ENCODE data around the gene ACSF3.
"Not testable (repeated sequence)": the region's sequence is repeated elsewhere in the genome, so short reads cannot be mapped to it uniquely, and the experiment has no call there.

ACSF3 gene

GRCh38 chr16:89062389-89063345, 31.0 kb upstream of the ACSF3 start:
- no peaks in the 10 kb centered on the region for H3K4me1 Mint-ChIP-seq (ENCODE audit: low read depth)
- no peaks in the 10 kb centered on the region for H3K36me3 Mint-ChIP-seq (ENCODE audit: low read depth)
- no peak overlapping the region for H3K4me3 Mint-ChIP-seq
- H3K27me3 Mint-ChIP-seq (ENCODE audit: low read depth): no peaks in the 10 kb centered on the region
- no peak overlapping the region for H3K27ac Mint-ChIP-seq
- H3K9me3 Mint-ChIP-seq: no peaks in the 10 kb centered on the region

- no peaks in the 10 kb centered on the region for H3K27me3 Mint-ChIP-seq (ENCODE audit: low read depth)
- H3K4me3 Mint-ChIP-seq: no peak overlapping the region
- no peaks in the 10 kb centered on the region for H3K36me3 Mint-ChIP-seq (ENCODE audit: low read depth)
- H3K9me3 Mint-ChIP-seq: no peaks in the 10 kb centered on the region
- H3K4me1 Mint-ChIP-seq (ENCODE audit: low read depth): no peaks in the 10 kb centered on the region
- H3K27ac Mint-ChIP-seq: no peak overlapping the region
Measured at GRCh38 chr16:89063768-89064320, 29.8 kb upstream of the ACSF3 start.

- no peaks in the 10 kb centered on the region for H3K36me3 Mint-ChIP-seq (ENCODE audit: low read depth)
- no peaks in the 10 kb centered on the region for H3K9me3 Mint-ChIP-seq
- H3K4me1 Mint-ChIP-seq (ENCODE audit: low read depth): no peaks in the 10 kb centered on the region
- no peak overlapping the region for H3K4me3 Mint-ChIP-seq
- no peak overlapping the region for H3K27ac Mint-ChIP-seq
- H3K27me3 Mint-ChIP-seq (ENCODE audit: low read depth): no peaks in the 10 kb centered on the region
Measured at GRCh38 chr16:89064606-89065457, 28.8 kb upstream of the ACSF3 start.

- Mint-ChIP-seq H3K27me3 (ENCODE audit: low read depth) (no peaks in the 10 kb centered on the region), H3K4me1 (ENCODE audit: low read depth) (no peaks in the 10 kb centered on the region), H3K4me3 (no peak overlapping the region), H3K9me3 (no peaks in the 10 kb centered on the region), H3K36me3 (ENCODE audit: low read depth) (no peaks in the 10 kb centered on the region), H3K27ac (no peak overlapping the region)
Measured at GRCh38 chr16:89065458-89065822, 28.2 kb upstream of the ACSF3 start.

- Mint-ChIP-seq H3K9me3 (no peaks in the 10 kb centered on the region), H3K4me1 (ENCODE audit: low read depth) (no peaks in the 10 kb centered on the region), H3K36me3 (ENCODE audit: low read depth) (no peaks in the 10 kb centered on the region), H3K4me3 (no peak overlapping the region), H3K27ac (no peak overlapping the region), H3K27me3 (ENCODE audit: low read depth) (no peaks in the 10 kb centered on the region)
Measured at GRCh38 chr16:89066721-89067120, 26.9 kb upstream of the ACSF3 start.

GRCh38 chr16:89067677-89068443, 25.8 kb upstream of the ACSF3 start:
- Mint-ChIP-seq H3K27me3 (ENCODE audit: low read depth) (no peaks in the 10 kb centered on the region), H3K36me3 (ENCODE audit: low read depth) (no peaks in the 10 kb centered on the region), H3K4me3 (no peak overlapping the region), H3K4me1 (ENCODE audit: low read depth) (no peaks in the 10 kb centered on the region), H3K27ac (no peak overlapping the region), H3K9me3 (no peaks in the 10 kb centered on the region)

- H3K9me3 Mint-ChIP-seq; H3K36me3 Mint-ChIP-seq (ENCODE audit: low read depth); H3K27ac Mint-ChIP-seq; H3K4me1 Mint-ChIP-seq (ENCODE audit: low read depth); H3K4me3 Mint-ChIP-seq; H3K27me3 Mint-ChIP-seq (ENCODE audit: low read depth): not testable (repeated sequence)
Measured at GRCh38 chr16:89068814-89069616, 24.6 kb upstream of the ACSF3 start.

- H3K4me3 Mint-ChIP-seq: no peak overlapping the region
- H3K36me3 Mint-ChIP-seq (ENCODE audit: low read depth): no peaks in the 10 kb centered on the region
- H3K9me3 Mint-ChIP-seq: peaks cover 5% of the 10 kb centered on the region
Measured at GRCh38 chr16:89069920-89070319, 23.7 kb upstream of the ACSF3 start.

GRCh38 chr16:89070590-89070989, 23.1 kb upstream of the ACSF3 start:
- peaks cover 8% of the 10 kb centered on the region for H3K9me3 Mint-ChIP-seq
- no peaks in the 10 kb centered on the region for H3K4me1 Mint-ChIP-seq (ENCODE audit: low read depth)
- H3K27me3 Mint-ChIP-seq (ENCODE audit: low read depth): no peaks in the 10 kb centered on the region
- no peak overlapping the region for H3K4me3 Mint-ChIP-seq
- H3K27ac Mint-ChIP-seq: no peak overlapping the region
- H3K36me3 Mint-ChIP-seq (ENCODE audit: low read depth): no peaks in the 10 kb centered on the region

More at GRCh38 chr16:89069920-89070319, 23.7 kb upstream of the ACSF3 start:
- Mint-ChIP-seq H3K27me3 (ENCODE audit: low read depth) (no peaks in the 10 kb centered on the region), H3K4me1 (ENCODE audit: low read depth) (no peaks in the 10 kb centered on the region), H3K27ac (no peak overlapping the region)

- Mint-ChIP-seq H3K27me3 (ENCODE audit: low read depth) (no peaks in the 10 kb centered on the region), H3K9me3 (peaks cover 17% of the 10 kb centered on the region), H3K4me1 (ENCODE audit: low read depth) (no peaks in the 10 kb centered on the region), H3K27ac (no peak overlapping the region), H3K36me3 (ENCODE audit: low read depth) (no peaks in the 10 kb centered on the region), H3K4me3 (no peak overlapping the region)
Measured at GRCh38 chr16:89071686-89072547, 21.7 kb upstream of the ACSF3 start.

GRCh38 chr16:89072548-89073130, 21.0 kb upstream of the ACSF3 start:
- Mint-ChIP-seq H3K9me3 (peaks cover 17% of the 10 kb centered on the region), H3K4me1 (ENCODE audit: low read depth) (no peaks in the 10 kb centered on the region), H3K27ac (no peak overlapping the region), H3K27me3 (ENCODE audit: low read depth) (no peaks in the 10 kb centered on the region), H3K36me3 (ENCODE audit: low read depth) (no peaks in the 10 kb centered on the region), H3K4me3 (no peak overlapping the region)

GRCh38 chr16:89073346-89074071, 20.1 kb upstream of the ACSF3 start:
- Mint-ChIP-seq H3K4me3 (no peak overlapping the region), H3K27ac (no peak overlapping the region), H3K9me3 (peaks cover 17% of the 10 kb centered on the region)

More at GRCh38 chr16:89073346-89074071, 20.1 kb upstream of the ACSF3 start:
- Mint-ChIP-seq H3K27me3 (ENCODE audit: low read depth) (no peaks in the 10 kb centered on the region), H3K36me3 (ENCODE audit: low read depth) (no peaks in the 10 kb centered on the region), H3K4me1 (ENCODE audit: low read depth) (no peaks in the 10 kb centered on the region)
